SU-DHL-6 (cell line): ENCODE measurements around the gene NFYC.

Experiments
- EZH2phosphoT487 ChIP-seq: fragments of 200-600 bp; sonication (generic), shearing (Covaris generic); conservative IDR thresholded peaks from 2 replicates; pipeline ENCODE4 v1.6.1; 2018; ENCODE audit warnings: mild to moderate bottlenecking, antibody characterized with exemption, low read length, moderate library complexity, mixed read lengths
- TF ChIP-seq, protein P1 (sequence below): fragments of 200-600 bp; sonication (generic); IDR thresholded peaks from one replicate; pipeline ENCODE4 v1.5.1; 2017; ENCODE audit warnings: antibody characterized with exemption, mild to moderate bottlenecking, low read length, moderate library complexity; ENCODE audit not compliant: insufficient read depth, poor library complexity, severe bottlenecking

DNA sequence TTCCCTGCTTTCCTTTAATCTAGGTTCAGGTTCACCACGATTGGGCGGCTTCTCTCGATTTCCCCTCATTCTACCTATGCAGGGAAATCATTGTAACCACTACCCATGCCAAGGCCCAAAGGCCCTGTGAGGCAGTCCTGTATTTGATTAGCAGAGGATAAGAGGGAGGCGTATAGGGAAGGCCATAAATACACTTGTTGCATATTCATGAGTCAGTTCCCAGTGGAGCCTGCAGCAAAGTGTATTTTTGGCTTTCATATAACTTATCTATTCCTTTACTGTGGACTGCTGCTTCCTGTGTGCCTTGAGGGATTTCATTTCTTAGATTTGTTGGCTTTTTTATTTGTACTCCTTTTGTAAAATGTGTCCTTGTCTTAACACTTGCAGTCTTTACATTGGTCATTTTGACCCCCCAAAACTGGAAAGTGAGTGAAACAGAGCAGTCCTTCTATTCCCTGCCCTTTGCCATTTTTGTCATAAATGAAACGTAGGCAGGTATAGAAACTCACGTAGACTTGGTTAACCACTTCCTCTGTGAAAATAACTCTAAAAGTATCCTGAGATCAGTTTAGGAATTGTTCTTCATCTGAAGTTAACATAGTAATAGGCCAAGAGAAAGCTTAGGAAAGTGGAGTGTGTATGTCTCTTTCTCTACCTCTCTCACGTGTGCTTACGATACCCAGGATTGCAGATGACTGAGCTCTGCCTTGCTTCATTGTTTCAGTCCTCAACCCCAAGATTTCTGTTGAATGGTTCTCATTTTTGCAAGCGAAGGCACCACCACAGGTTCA lies 72.4 kb downstream of the NFYC start:
- TF ChIP-seq, protein P1, sequence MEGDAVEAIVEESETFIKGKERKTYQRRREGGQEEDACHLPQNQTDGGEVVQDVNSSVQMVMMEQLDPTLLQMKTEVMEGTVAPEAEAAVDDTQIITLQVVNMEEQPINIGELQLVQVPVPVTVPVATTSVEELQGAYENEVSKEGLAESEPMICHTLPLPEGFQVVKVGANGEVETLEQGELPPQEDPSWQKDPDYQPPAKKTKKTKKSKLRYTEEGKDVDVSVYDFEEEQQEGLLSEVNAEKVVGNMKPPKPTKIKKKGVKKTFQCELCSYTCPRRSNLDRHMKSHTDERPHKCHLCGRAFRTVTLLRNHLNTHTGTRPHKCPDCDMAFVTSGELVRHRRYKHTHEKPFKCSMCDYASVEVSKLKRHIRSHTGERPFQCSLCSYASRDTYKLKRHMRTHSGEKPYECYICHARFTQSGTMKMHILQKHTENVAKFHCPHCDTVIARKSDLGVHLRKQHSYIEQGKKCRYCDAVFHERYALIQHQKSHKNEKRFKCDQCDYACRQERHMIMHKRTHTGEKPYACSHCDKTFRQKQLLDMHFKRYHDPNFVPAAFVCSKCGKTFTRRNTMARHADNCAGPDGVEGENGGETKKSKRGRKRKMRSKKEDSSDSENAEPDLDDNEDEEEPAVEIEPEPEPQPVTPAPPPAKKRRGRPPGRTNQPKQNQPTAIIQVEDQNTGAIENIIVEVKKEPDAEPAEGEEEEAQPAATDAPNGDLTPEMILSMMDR: no peak
- no peak for TF ChIP-seq EZH2phosphoT487
